HG03439 (cell line): ENCODE data around the gene CD47.

Experiments
- ATAC-seq: cut with Tn5 transposase; IDR thresholded peaks from one replicate; pipeline ENCODE4 v1.9.1; 2021; ENCODE audit warnings: mild to moderate bottlenecking, moderate library complexity; ENCODE audit not compliant: unreplicated experiment

Gene CD47

DNA sequence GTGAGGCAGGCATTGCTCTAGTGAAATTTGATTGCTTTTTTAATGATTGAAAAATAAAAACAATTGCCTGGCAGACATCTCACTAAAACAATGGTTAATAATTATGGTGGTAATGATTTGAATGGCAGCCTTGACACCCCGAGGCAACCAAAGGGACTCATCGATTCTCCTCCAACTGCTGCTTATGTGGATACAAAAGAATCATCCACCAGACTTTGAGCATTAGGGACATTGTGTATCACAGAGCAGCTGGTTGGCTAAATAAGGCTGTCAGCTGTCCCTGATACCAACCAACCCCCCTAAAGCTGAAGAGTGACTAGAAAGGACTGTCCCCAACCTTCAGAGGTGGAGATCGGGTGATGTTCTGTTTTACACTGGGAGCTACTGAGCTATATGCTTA lies 1.7 kb upstream of the CD47 start:
- no peak for ATAC-seq

DNA sequence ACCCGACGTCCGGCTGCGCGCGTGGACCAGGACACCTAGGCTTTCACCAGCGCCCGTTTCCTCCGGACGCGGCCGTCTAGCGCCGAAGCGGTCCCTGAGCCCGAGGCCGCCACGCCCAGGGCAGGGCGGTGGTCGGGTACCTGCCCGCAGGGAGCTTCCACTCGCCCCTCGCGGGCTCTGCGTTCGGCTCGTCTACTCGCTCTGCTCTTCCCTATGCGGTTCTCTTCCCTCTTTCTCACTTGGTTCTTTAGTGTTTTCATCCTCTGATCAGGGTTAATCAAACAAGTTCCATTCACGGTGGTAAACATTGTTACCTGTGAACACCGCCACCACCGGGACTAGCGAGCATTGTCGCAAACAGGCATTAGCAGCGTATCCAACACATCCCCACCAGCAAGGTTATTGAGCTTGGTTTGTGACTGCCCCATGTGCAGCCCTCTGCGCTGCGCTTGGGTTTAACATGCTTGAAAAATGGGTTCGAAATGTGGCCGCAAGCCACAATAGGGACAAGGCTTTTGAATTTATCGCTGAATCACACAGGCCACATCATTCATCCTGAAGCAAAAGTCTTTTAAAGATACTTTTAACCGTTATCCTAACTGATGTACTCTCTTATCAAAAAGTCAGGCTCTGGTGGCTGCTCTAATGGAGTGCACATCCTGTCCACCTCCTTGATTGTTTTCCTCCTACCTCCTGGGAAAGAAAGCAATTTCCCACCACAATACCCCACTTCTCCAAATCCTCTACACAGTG lies 843 bp upstream of the CD47 start:
- peak; percentile 7 for ATAC-seq

- no peak for ATAC-seq
Observed at GRCh38 chr3:108090049-108090700, 656 bp downstream of the CD47 start.

DNA sequence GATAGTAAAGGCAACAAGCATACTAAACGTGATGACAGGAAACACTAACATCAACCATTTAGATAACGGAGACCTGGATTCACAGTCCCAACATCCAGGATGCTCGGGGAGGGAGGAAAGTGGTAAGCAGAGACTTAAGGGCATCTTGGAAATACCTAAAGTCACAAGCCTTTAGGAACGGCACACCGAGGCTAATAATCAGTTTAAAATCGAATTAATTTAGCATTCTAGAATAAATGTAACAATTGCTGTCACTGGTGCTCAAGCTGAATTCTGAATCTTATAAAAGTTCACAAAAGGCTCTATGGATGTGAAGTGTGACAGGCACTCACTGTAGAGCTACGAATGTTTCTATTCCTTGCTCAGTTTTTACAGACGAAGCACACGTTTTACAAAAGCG lies 1.3 kb downstream of the CD47 start:
- ATAC-seq, result no peak

GRCh38 chr3:108088697-108089096 lies 2.1 kb downstream of the CD47 start:
- peak; percentile 45 for ATAC-seq

GRCh38 chr3:108088146-108088545 lies 2.7 kb downstream of the CD47 start:
- no peak for ATAC-seq

DNA sequence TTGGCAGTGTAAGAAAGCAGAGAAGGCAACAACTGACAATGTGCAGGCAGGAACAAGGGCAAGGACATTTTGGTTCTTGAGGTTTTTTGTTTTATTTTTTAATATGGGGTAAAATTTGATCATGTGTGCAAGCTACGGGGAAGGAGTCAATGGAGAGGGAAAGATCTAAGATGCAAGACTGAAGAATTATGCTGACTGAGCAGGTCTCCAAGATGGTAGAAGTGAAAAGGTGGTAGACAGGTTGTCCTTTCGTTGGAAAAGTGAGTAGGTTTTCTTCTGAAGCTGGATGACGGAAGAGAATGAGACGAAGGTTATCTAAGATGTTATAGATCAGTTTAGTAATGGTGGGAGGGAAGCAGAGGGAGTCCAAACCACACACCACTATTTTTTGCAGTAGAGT lies 4.2 kb downstream of the CD47 start:
- no peak for ATAC-seq

DNA sequence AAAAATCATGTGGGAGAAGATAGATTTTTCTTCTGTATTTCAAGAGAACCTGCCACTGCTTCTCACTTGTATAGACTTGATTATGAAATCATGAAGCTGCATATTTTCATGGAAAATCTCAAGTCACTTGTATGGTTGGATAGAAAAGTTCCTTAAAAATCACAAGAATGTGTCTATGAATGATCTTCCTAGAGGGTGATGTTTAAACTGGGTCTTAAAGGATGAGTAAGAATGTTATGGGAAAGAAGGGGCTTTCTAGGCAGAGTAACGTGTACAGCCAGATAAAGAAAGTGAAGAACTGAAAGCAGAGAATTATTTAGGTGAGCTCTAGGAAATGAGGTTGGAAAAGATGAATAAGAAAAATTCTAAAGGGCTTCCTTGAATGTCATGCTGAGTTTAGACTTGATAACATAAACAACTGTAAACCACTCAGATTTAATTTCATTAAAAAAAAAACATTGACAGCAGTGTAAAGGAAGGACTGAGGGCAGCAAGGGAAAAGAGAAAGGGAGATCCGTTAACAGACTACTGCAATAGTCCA lies 5.0 kb downstream of the CD47 start:
- ATAC-seq, result no peak

DNA sequence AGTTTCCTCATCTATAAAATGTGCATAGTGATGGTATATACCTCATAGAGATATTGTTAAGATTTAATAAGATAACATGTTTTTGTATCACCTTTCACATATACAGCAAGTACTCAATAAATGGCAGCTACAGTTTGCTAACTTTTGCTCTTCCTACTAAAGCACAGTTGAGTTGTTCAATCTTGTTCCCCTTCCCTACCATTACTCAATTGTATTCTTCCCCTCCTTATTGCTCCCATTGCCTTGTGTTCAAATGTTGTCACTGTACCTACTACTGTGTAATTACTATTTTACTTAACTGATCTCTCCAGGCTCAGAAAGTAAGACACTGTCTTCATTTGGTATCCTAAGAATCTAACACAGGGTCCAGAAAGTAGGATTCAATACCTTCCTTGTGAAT lies 5.5 kb downstream of the CD47 start:
- ATAC-seq, result no peak

DNA sequence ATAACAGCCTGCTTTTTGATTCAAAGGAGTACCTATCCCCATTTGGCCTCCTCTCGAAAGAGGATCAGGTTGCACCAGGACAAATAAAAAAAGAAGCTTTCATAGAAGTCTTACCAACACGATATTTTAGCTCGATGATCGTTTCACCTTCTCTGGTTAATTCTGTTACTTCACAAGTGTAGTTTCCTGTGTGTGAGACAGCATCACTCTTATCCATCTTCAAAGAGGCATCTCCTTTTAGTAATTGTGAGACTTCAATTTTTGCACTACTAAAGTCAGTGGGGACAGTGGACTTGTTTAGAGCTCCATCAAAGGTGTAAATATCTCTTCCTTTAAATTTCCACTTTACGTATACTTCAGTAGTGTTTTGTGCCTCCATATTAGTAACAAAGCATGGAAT lies 11.0 kb downstream of the CD47 start:
- ATAC-seq, result no peak

DNA sequence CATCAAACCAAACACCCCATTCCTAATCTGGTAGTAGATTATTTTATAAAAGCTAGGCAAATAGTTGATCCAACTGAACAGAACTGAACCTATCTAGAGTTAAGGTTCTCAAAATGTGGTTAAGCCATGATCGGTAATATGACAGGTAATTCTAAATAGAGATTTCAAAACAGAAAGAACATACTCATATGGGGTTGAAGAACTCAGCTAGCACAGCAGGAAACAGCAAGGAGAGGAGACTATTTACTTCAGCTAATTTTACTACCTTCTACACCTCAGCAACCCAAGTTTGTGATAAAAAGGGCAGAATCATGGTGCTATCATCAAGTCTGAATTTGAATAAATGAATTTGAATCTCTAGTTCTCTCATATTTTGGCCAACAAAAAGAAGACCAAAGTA lies 11.8 kb downstream of the CD47 start:
- no peak for ATAC-seq

- no peak for ATAC-seq
Observed at GRCh38 chr3:108076564-108076963, 14.3 kb downstream of the CD47 start.

GRCh38 chr3:108073764-108074431 lies 16.9 kb downstream of the CD47 start:
- ATAC-seq, result no peak

DNA sequence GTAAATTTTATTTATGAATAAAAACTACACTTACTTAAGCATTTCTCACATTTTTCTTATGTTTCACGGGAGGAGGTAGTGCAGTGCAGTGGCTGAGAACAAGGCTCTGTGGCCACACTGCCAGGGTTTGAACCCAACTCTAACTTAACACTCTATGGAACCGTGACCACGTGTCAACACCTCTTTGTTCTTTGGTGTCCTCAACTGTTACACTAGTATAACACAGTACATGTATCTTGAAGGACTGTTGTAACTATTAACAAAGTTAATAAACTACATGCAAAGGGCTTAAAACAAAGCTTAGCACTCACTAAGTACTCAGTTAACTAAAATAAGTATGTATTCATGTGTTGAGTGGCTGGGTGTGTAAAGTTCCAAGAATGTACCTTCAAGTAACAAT lies 19.5 kb downstream of the CD47 start:
- ATAC-seq, result no peak

DNA sequence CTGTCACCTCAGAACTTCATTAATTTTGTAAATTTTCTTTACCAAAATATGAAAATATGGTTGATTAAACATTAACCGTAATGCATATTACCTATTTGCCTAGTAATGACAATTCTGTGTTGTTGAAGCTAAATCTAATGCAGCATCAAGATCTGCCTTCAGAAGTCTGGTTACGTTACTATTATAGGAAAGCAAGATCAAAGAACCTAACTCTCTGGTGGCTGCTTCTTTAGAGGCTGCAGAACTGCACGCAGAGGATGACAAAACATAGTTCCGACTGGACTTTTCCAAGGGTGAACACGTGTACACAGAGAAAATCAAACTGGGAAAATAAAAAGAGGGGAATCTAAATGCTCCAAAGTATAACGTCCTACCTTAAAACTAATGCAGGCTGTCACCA lies 20.5 kb downstream of the CD47 start:
- ATAC-seq, result no peak

GRCh38 chr3:108067768-108068167 lies 23.1 kb downstream of the CD47 start:
- no peak for ATAC-seq

- ATAC-seq, result no peak
Observed at GRCh38 chr3:108065096-108065495, 25.7 kb downstream of the CD47 start.

DNA sequence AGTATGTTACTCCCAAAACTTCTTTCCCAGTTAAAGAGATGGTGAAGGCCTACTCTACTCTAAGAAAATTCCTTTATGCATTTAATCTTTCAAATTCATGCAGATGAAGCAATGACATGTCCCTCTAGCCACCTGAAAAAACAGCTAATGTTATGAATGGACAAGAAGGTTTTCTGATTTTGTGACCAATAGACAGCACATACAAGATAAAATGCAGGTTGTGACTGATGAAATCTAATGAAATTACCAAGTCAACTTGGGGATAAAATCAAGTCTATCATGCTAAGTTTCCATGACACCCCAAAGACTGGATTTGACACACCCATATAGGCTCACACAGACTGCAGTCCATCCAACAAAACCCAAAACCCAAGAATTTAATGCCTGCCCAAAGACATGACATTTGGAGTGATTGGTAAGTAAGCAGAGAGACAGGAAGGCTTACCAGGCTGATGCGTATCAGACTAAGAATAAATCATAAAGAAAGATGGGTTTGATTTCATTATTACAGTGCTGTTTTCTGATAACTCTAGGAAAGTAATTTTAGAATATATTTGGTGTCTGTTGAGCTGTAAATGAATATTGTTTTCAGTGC lies 26.4 kb downstream of the CD47 start:
- ATAC-seq, result no peak

GRCh38 chr3:108062051-108062450 lies 28.8 kb downstream of the CD47 start:
- peak; percentile 53 for ATAC-seq

- no peak for ATAC-seq
Observed at GRCh38 chr3:108060331-108060730, 30.5 kb downstream of the CD47 start.

DNA sequence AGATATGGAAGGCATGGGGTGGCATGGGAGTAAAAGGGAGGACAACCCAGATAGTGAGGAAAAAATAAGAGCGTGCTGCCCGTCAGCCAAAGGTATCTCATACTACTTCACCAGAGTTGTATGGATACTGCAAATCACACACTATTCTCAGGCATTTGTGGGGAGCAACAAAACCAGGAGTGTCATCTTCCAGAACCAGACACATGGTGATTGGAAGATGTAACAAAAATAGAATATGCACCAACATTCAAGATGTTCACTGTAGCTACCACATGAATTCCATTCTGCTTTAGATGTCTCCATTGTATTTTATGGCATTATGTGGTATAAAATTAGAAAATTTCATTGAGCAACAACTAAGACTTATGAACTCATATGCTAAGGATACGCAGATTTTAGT lies 34.9 kb downstream of the CD47 start:
- no peak for ATAC-seq

DNA sequence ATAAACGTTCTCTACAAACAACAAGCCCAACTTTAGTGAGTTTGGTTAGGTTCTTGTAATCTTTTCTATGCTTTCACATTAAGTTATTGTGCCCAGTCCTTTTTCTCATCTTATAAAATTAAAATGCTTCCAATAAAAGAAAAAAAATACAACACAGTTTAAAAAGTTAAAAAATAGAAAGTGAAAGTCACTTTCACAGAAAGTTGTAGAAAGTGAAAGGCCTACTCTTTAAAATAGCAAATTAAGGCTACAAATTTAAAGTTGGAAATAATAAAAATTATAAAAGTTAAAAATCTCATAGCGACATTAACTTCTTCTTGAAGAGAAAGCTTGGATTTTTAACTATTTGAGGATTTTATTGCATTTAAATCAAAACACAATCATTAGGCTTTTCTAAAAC lies 35.9 kb downstream of the CD47 start:
- no peak for ATAC-seq
